SH-SY5Y (cell line): Measurements from ENCODE around the gene PATJ.

Source experiments
- GATA2 ChIP-seq: IDR thresholded peaks from 2 replicates; pipeline ENCODE4 v1.6.1; 2011; ENCODE audit warnings: mild to moderate bottlenecking, low read depth, low read length
- GATA3 ChIP-seq: IDR thresholded peaks from 2 replicates; pipeline ENCODE4 v1.6.1; 2011; ENCODE audit warnings: low read depth, mild to moderate bottlenecking, low read length, moderate library complexity

GRCh38 chr1:62198069-62198780 lies 455.9 kb downstream of the PATJ start:
- TF ChIP-seq GATA2 (no peak), GATA3 (no peak)
